Measurements from ENCODE around the gene GPA33. TPM values are rescaled to one million over a fixed set of nuclear protein-coding genes. Genes with fewer than 3 reads are reported as not detected.

The GPA33 gene
- total RNA-seq, 1 experiment from 2014 or later = not detected

GRCh38 chr1:167064621-167065020, 25.6 kb downstream of the GPA33 start:
- Histone ChIP-seq H2AFZ (no peak overlapping the region), H3K4me2 (no peak overlapping the region), H3K27ac (no peak overlapping the region), H3K4me3 (no peak overlapping the region), H3K4me1 (replicated peaks; ENCODE audit: insufficient read depth) (no peaks in the 10 kb centered on the region), H3K36me3 (ENCODE audit: low read depth) (no peaks in the 10 kb centered on the region), H3K9me3 (ENCODE audit: insufficient read depth, low read depth) (no peaks in the 10 kb centered on the region), H3K9me2 (ENCODE audit: insufficient read depth) (no peaks in the 10 kb centered on the region), H3F3A (ENCODE audit: insufficient read depth, low read depth) (no peaks in the 10 kb centered on the region), H3K27me3 (ENCODE audit: insufficient read depth, low read depth) (no peaks in the 10 kb centered on the region), H4K20me1 (ENCODE audit: insufficient read depth) (no peaks in the 10 kb centered on the region), H3K79me2 (ENCODE audit: low read depth) (no peaks in the 10 kb centered on the region)
- BruUV-seq (replicated peaks) = no TSS peak
- intact Hi-C loops (cut with micrococcal nuclease; ENCODE audit: unreplicated experiment) = loop anchor here (5.0 kb wide), 4 partner anchors 43 to 468 kb away; no protein-coding TSS in a partner anchor
- DNase-seq = no peak
- CTCF ChIA-PET = interaction anchor here (0.6 kb wide), 1 partner anchor 156 kb away, joined by 6 read pairs; no protein-coding TSS in a partner anchor
- TF ChIP-seq EZH2 (IDR thresholded peaks at IDR 0.05; ENCODE audit: low read depth) (no peak), CTCF (conservative IDR thresholded peaks at IDR 0.05) (no peak)
- POLR2A ChIA-PET (ENCODE audit: unreplicated experiment) = interaction anchor here (0.5 kb wide), 1 partner anchor 156 kb away, joined by 17 read pairs; the partner anchor contains the start of gene POU2F1

- TF ChIP-seq EZH2 (IDR thresholded peaks at IDR 0.05; ENCODE audit: low read depth) (no peak), CTCF (conservative IDR thresholded peaks at IDR 0.05) (no peak)
- BruUV-seq (replicated peaks) = no TSS peak
- no peak overlapping the region for H2AFZ ChIP-seq
- ChIA-PET CTCF (interaction anchor here (0.6 kb wide), 2 partner anchors 64 to 383 kb away, joined by 3 to 10 read pairs; no protein-coding TSS in a partner anchor), POLR2A (ENCODE audit: unreplicated experiment) (interaction anchor here (0.6 to 0.7 kb wide), 4 partner anchors 155 to 1181 kb away, joined by 4 to 8 read pairs (median 7); no protein-coding TSS in a partner anchor)
- peaks cover 4% of the 10 kb centered on the region; the same call in 1 of the 2 replicates for H3F3A ChIP-seq (ENCODE audit: insufficient read depth, low read depth)
- H3K36me3 ChIP-seq (ENCODE audit: low read depth) = no peaks in the 10 kb centered on the region
- H3K79me2 ChIP-seq (ENCODE audit: low read depth) = no peaks in the 10 kb centered on the region
- no peaks in the 10 kb centered on the region for H3K9me3 ChIP-seq (ENCODE audit: insufficient read depth, low read depth)
- no peaks in the 10 kb centered on the region for H3K9me2 ChIP-seq (ENCODE audit: insufficient read depth)
- H3K27me3 ChIP-seq (ENCODE audit: insufficient read depth, low read depth) = no peaks in the 10 kb centered on the region
- DNase-seq = no peak
- H3K27ac ChIP-seq = no peak overlapping the region
- no peak overlapping the region for H3K4me2 ChIP-seq
- H3K4me1 ChIP-seq (replicated peaks; ENCODE audit: insufficient read depth) = no peaks in the 10 kb centered on the region; the same call in 1 of the 2 replicates
- no peak overlapping the region for H3K4me3 ChIP-seq
- intact Hi-C loops (cut with micrococcal nuclease; ENCODE audit: unreplicated experiment) = no loop called here
- no peaks in the 10 kb centered on the region for H4K20me1 ChIP-seq (ENCODE audit: insufficient read depth)
These were observed 29.1 kb downstream of the GPA33 start for GRCh38 chr1:167061073-167061464.

- DNase-seq = no peak
- no peaks in the 10 kb centered on the region for H4K20me1 ChIP-seq (ENCODE audit: insufficient read depth)
- no peaks in the 10 kb centered on the region for H3K9me3 ChIP-seq (ENCODE audit: insufficient read depth, low read depth)
- no peak overlapping the region for H2AFZ ChIP-seq
- H3K27me3 ChIP-seq (ENCODE audit: insufficient read depth, low read depth) = no peaks in the 10 kb centered on the region
- H3K36me3 ChIP-seq (ENCODE audit: low read depth) = no peaks in the 10 kb centered on the region
- ChIA-PET CTCF (interaction anchor here (0.7 to 1.9 kb wide), 2 partner anchors 150 to 621 kb away, joined by 12 to 18 read pairs; no protein-coding TSS in a partner anchor), POLR2A (ENCODE audit: unreplicated experiment) (interaction anchor here (0.7 kb wide), 2 partner anchors 627 to 1182 kb away, joined by 4 to 8 read pairs; no protein-coding TSS in a partner anchor)
- no peaks in the 10 kb centered on the region for H3K79me2 ChIP-seq (ENCODE audit: low read depth)
- intact Hi-C loops (cut with micrococcal nuclease; ENCODE audit: unreplicated experiment) = no loop called here
- no peak overlapping the region for H3K4me2 ChIP-seq
- no peak overlapping the region for H3K4me3 ChIP-seq
- no peaks in the 10 kb centered on the region; the same call in 1 of the 2 replicates for H3K4me1 ChIP-seq (replicated peaks; ENCODE audit: insufficient read depth)
- H3F3A ChIP-seq (ENCODE audit: insufficient read depth, low read depth) = peaks cover 4% of the 10 kb centered on the region; the same call in 1 of the 2 replicates
- H3K27ac ChIP-seq = no peak overlapping the region
- BruUV-seq (replicated peaks) = no TSS peak
- TF ChIP-seq EZH2 (IDR thresholded peaks at IDR 0.05; ENCODE audit: low read depth) (no peak), CTCF (conservative IDR thresholded peaks at IDR 0.05) (peak; percentile 36; the same call in 1 of the 2 replicates)
- no peaks in the 10 kb centered on the region for H3K9me2 ChIP-seq (ENCODE audit: insufficient read depth)
These were observed 29.8 kb downstream of the GPA33 start for GRCh38 chr1:167060141-167061072.
